Measurements from ENCODE around the gene RB1. TPM values are rescaled to one million over a fixed set of nuclear protein-coding genes. Genes with fewer than 3 reads are reported as not detected.

Gene RB1
- total RNA-seq, 1 experiment from 2014 or later: 36.7 TPM

DNA sequence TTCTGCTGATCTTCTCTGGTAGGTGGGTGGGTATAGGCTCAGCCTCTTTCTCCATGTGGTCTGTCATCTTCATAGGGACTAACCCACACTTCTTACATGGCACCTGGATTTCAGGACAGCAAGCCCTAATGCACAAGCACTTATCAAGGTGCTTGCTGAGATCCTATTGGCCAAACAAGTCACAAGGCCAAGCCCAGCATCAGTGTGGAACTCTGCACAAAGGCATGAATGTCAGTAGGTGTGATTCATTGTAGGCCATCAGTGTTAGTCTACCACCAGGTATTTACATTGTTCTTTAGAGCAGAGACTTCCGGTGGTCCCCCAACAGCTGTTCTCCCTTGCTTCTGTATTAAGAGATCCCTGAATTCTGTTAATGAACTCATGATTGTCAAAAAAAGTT, 8.3 kb upstream of the RB1 start:
- Histone ChIP-seq H4K20me1 (ENCODE audit: insufficient read depth) (no peaks in the 10 kb centered on the region), H3K4me2 (ENCODE audit: low read length) (no peak overlapping the region), H3K9me3 (ENCODE audit: control insufficient read depth in 1 of 2, insufficient read depth in 1 of 2, low read depth in 1 of 2, low read length in 2 of 2) (no peaks in the 10 kb centered on the region), H3K79me2 (ENCODE audit: insufficient read depth, low read length) (no peaks in the 10 kb centered on the region), H3K27ac (ENCODE audit: low read depth, low read length) (no peak overlapping the region), H3K4me3 (replicated peaks in 1 of 2; ENCODE audit: low read depth in 1 of 2, low read length in 2 of 2) (no peak overlapping the region), H3K36me3 (ENCODE audit: control insufficient read depth in 1 of 2, insufficient read depth in 2 of 2, low read length in 2 of 2) (no peaks in the 10 kb centered on the region), H2AFZ (ENCODE audit: low read depth, low read length, poor library complexity, severe bottlenecking) (no peak overlapping the region), H3K4me1 (ENCODE audit: control insufficient read depth in 1 of 2, insufficient read depth in 2 of 2, low read length in 2 of 2) (no peaks in the 10 kb centered on the region), H3K9me2 (ENCODE audit: insufficient read depth) (no peaks in the 10 kb centered on the region), H3K9ac (ENCODE audit: low read length) (no peak overlapping the region), H3K27me3 (ENCODE audit: insufficient read depth, low read length) (no peaks in the 10 kb centered on the region)
- TF ChIP-seq CEBPB (IDR thresholded peaks at IDR 0.05; ENCODE audit: low read depth) (no peak), ZNF274 (IDR thresholded peaks at IDR 0.05; ENCODE audit: low read depth, low read length) (no peak), ELF1 (IDR thresholded peaks at IDR 0.05; ENCODE audit: borderline replicate concordance, low read depth) (no peak), EZH2phosphoT487 (IDR thresholded peaks at IDR 0.05; ENCODE audit: borderline replicate concordance) (no peak), POLR2AphosphoS5 (IDR thresholded peaks at IDR 0.05; ENCODE audit: low read depth, low read length) (no peak), CBX3 (IDR thresholded peaks at IDR 0.05; ENCODE audit: low read depth) (no peak), YY1 (IDR thresholded peaks at IDR 0.05; ENCODE audit: extremely low read depth, insufficient replicate concordance, low read depth, low read length) (no peak), SP1 (IDR thresholded peaks at IDR 0.05; ENCODE audit: low read depth) (no peak), POLR2A (IDR thresholded peaks at IDR 0.05; ENCODE audit: borderline replicate concordance, extremely low read depth, insufficient read depth, insufficient read length) (no peak)
- TF ChIP-seq, protein P1, sequence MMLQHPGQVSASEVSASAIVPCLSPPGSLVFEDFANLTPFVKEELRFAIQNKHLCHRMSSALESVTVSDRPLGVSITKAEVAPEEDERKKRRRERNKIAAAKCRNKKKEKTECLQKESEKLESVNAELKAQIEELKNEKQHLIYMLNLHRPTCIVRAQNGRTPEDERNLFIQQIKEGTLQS (IDR thresholded peaks at IDR 0.05): no peak
- TF ChIP-seq, protein P2, sequence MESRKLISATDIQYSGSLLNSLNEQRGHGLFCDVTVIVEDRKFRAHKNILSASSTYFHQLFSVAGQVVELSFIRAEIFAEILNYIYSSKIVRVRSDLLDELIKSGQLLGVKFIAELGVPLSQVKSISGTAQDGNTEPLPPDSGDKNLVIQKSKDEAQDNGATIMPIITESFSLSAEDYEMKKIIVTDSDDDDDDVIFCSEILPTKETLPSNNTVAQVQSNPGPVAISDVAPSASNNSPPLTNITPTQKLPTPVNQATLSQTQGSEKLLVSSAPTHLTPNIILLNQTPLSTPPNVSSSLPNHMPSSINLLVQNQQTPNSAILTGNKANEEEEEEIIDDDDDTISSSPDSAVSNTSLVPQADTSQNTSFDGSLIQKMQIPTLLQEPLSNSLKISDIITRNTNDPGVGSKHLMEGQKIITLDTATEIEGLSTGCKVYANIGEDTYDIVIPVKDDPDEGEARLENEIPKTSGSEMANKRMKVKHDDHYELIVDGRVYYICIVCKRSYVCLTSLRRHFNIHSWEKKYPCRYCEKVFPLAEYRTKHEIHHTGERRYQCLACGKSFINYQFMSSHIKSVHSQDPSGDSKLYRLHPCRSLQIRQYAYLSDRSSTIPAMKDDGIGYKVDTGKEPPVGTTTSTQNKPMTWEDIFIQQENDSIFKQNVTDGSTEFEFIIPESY (IDR thresholded peaks at IDR 0.05; ENCODE audit: extremely low read depth, insufficient replicate concordance, low read length): no peak
- intact Hi-C loops (cut with micrococcal nuclease): no loop called here
- ChIA-PET RAD21 (ENCODE audit: low non-redundant PET in 1 of 2, low total read pairs in 2 of 2, uncharacterized antibody in 2 of 2, unreplicated experiment in 2 of 2) (no interaction called here), POLR2A (no interaction called here), CTCF (no interaction called here)
- no TSS peak for BruUV-seq (replicated peaks)
- DNase-seq (ENCODE audit: low read depth, low spot score) (no peak), ATAC-seq (no peak)
